ENCODE data around the gene GALK1.
"Not testable (repeated sequence)": the region's sequence is repeated elsewhere in the genome, so short reads cannot be mapped to it uniquely, and the experiment has no call there.

Gene GALK1

DNA sequence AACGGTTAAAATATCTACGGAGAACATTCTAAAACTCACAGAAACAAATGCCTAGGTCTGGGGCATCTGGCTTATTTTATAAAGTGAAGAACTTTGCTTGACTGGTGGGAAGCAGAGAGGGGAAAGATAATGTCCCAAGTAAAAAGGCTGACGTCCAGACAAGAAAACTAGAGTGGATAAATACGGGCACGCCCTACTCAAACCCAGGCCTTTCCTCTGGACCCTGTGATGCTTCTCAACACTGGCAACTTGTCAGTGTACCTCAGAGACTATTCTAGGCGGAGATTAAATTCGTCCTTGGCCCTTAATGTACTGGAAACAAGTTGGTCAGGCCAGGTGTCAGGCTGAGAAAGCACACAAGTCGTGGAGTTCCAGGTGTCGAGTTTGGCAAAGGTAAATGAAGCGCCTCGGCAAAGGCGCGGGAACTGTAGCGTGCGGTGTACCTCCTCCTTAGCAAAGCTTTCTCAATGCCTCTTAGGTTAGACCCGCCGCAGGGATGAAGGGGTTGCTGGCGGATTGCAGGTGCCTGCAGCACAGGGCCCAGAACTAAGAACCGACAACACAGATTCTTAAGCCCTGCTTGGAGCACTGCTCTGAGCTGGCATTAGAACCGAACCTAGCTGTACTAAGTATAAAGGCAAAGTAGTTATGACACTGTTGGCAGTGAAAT, 18.9 kb upstream of the GALK1 start:
- DNase-seq (ENCODE audit: low read depth), result no peak

- DNase-seq (ENCODE audit: low read depth), result no peak
These were observed 18.2 kb upstream of the GALK1 start for GRCh38 chr17:75783069-75783783.

DNA sequence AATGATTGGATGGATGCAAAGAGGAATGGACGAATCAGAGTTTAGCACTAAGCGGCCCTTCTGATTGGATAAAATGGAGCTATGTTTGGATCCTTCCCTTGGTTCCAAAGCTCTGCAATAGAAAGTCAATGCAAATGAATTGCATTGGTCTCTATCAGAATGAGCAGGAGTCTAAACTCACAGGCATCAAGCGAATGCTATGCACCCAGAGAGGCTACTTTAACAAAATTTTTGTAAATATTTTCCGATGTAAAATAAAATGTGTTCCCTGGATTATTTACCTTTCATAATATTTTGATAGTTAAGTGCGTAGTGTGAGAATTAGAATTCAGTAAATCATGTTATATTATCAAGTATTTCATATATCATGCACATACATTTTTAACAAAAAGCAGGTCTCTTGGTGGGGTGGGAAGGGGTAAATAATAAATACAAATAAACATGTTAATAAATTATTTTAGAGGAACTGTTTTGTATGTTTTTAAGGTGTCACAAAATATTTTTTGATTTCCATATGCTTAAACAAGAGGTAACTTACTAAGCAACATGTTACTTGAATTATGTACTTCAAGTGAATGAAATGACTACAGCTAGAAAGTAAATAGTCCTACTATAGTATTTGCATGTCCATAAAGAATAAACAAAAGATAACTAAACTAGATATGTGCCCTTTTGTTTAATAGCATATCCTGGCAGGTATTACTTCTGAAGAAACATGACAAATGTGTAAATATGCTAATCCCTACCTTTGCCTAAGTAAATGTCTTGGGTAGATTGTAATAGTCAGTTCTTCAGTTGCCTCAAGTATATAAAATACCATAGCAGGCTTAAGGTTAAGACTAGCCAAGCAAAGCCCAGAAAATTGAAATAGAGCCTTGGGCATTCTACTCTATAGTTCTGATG, 15.2 kb upstream of the GALK1 start:
- DNase-seq (ENCODE audit: low read depth), result no peak

DNA sequence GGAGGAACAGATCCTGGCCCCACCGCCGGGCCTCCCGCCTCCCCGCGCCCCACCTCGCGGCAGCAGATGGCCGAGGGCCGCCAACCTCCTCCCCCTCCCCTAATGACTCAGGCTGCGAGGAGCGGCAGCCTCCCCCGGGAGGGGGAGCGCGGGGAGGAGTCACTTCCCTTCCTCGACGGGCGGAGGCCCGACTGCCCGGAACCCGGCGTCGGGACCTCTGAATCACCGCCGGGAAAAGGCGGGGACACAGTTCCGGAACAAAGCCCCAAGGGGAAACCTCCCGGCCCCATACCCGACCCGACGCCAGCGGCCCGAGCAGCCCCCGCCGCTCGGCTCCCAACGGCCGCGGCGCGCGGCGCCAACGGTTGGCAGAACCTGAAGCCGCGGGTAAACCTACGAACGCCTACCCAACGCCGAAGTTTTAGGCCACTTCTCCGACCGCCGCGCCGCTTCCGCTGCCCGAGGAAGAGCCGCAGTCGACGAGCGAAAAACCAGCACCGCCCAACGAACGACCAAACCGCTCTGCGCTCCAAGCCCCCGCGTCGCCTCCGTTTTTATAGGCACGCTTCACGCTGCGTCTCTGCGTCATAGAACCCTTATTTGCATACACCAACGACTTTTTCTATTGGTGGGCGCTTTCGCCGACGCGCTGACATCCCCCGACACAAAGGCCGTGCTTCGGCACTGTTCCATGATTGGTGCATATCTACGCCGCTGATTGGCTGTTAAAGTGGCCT, 14.4 kb upstream of the GALK1 start:
- DNase-seq (ENCODE audit: low read depth), result peak; percentile 90

DNA sequence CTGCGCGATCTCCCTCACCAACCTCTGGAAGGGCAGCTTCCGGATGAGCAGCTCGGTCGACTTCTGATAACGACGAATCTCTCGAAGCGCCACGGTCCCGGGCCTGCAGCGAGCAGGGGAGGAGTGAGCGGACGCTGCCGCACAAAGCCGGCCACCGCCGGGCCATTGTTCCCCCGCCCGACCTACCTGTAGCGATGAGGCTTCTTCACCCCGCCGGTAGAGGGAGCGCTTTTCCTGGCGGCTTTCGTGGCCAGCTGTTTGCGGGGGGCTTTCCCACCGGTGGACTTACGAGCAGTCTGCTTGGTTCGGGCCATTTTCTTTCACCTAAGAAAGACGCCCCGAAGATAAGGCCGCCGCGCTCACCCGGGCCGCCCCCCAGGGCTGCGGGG, 13.9 kb upstream of the GALK1 start:
- no peak for DNase-seq (ENCODE audit: low read depth)

DNA sequence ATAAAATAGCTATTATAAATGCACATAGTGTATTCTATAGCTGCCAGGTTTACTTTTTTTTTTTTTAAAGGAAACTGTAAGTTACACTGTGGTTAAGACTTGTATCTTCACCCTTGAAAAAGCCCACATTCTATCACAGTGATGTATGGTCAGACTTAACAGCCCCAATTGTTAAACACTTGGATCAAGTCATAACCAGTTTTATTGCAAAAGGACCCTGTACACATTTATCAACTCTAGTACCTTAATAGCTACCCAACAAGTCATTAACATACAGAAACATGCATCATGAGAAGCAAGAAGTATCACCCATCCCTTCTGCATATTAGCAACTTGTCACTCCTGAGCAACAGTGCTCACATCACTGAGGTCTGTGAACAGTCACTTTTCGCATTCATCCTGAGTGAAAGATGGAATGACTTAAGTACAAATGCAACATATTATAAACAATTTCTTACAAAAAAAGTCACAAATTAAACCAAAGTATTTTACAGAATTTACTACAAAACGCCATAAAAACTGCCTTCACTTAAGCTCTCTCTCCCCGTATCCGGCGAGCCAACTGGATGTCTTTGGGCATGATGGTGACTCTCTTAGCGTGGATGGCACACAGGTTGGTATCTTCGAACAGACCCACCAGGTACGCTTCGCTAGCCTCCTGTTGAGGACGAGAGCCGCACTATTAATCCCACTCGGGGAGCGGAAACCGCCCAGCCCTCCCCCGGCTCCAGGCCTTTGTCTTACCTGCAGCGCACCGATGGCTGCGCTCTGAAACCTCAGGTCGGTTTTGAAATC, 13.3 kb upstream of the GALK1 start:
- DNase-seq (ENCODE audit: low read depth), result not testable (repeated sequence)

DNA sequence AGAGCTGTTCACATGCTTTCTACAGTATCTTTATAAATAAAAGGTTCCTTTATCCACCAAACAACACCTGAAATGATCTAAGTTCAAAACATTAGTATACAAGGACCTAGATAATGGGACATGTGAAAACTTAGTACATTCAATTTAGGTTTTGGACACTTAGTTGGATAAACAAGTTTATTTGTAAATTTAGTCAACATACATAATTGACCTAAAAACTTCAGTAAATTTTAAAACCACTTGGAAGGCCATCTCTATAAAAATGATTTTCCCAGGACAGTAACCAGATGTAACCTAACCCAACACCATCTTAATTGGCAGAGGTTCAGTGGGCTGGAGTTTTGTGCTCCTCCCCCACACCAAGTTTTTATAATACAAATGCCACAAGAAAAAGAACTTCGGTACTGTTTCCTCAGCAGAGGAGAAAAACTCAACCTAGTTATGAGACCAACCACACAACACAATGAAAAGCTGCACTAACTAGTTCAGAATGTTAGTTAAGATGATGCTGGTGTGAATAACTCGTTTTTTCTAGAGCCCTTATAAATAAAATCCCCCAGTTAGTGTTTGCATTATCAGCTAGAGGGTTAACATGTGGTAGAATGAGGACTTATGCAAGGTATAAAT, 12.4 kb upstream of the GALK1 start:
- DNase-seq (ENCODE audit: low read depth), result no peak

- no peak for DNase-seq (ENCODE audit: low read depth)
These were observed 11.6 kb upstream of the GALK1 start for GRCh38 chr17:75776386-75777295.

- DNase-seq (ENCODE audit: low read depth), result no peak
These were observed 10.1 kb upstream of the GALK1 start for GRCh38 chr17:75774991-75775668.

DNA sequence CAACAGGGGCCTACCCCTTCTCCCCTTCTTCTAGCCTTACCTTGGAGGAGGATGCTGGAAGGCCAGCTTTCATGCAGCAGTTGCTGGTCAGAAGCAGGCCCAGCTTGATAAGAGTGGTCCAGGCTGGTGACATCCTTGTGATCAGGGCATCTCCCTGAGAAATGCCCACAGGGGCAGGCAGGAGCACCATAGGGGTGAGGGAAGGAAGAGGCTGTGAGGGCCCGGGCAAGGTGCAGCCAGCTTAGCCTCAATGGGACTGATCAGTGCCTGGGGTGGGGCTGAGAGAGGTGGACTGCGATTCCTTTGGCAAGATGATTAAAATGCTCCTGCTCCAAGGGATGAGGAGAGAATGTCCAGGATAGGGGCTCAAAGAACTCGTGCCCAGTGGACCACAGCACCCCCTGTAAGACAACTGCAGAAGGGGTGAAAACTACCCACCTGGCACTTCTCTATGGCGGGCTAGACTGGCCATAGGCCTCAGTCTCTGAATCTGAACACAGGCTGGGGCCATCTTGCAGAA, 9.5 kb upstream of the GALK1 start:
- DNase-seq (ENCODE audit: low read depth), result no peak

DNA sequence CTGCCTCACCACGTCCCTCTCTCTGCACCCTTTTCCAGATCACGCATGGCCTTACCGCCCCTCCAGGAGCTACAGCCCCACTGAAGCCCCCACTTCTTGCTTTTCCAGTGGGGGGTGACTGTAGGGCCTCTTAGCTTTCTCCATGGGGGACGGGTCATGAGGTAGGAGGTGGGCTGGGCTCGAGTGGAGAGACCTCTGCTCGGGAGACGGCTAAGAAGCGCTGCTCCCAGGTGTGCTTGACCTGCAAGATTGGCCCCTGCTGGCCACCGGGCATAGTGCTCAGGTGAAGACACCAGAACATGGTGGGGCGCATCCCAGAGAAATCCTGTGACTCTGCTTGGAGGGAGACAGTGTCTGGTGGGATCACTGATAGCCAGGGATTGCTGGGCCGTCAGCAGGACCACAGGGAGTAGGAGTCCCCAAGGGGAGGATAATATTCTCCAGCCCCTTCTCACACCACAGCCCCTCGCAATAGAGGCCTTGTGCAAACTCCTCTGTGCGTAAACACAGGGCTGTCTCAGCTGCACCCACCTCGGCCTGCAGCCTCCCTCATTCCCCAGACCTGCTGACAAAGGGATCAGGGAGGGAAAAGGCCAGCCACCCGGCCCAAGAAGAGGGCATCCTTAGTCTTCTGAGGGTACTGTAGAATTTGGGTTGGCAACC, 8.9 kb upstream of the GALK1 start:
- no peak for DNase-seq (ENCODE audit: low read depth)

DNA sequence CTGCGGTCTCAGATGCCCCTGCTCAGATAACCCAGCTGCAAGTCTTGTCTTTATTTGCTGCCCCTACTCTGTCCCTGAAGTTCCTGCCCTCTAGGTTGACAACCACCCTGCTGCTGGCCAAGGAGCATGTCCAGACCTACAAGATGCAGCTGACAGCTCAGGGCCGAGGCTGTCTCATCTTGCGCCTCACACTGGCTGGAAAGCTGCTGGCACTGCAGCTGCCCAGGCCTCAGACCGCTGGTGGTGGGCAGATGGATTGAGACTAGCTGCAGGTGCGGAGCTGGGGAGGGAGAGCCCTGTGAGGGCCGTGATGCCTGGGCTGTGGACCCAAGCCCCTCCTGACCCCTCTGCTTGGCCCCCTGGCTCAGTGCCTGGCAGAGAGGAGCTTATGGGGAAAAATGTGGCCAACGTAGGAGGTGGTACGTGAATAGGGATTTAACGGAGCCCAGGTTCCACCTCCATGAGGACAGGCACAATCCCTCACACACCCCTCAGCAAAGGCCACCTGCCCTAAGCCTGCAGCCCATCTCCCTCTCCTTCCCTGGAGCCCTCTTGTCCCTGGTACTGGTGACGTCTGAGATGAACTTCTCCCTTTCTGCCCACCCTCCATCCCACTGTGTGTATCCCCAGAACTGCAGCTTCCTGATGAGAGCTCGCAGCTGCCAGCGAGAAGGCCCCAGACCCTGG, 8.3 kb upstream of the GALK1 start:
- no peak for DNase-seq (ENCODE audit: low read depth)

- DNase-seq (ENCODE audit: low read depth), result no peak
These were observed 6.6 kb upstream of the GALK1 start for GRCh38 chr17:75771334-75772281.

GRCh38 chr17:75769536-75769935, 4.5 kb upstream of the GALK1 start:
- DNase-seq (ENCODE audit: low read depth), result no peak

- DNase-seq (ENCODE audit: low read depth), result no peak
These were observed 2.9 kb upstream of the GALK1 start for GRCh38 chr17:75767881-75768280.

- DNase-seq (ENCODE audit: low read depth), result no peak
These were observed 989 bp upstream of the GALK1 start for GRCh38 chr17:75765981-75766380.

DNA sequence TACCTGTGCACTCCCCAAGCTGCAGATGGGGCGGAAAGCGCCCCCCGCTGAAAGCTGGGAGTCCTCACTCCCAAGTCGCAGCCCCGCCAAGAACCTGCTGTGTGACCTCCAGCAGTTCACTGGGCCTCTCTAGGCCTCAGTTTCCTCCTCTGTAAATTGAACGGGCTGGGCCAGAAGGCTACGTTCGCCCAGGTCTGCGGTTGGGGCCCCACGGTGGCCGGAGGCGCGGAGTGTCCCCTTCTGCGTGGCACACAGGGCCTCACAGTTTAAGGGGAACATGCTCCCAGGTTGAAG, 628 bp downstream of the GALK1 start:
- no peak for DNase-seq (ENCODE audit: low read depth)

Measured in activated T-cell treated with anti-CD3 and anti-CD28 coated beads for 48 hours (primary cell).